IgD-negative memory B cell (primary cell): ENCODE measurements around the gene PWWP2B. TPM values are rescaled to one million over a fixed set of nuclear protein-coding genes. Genes with fewer than 3 reads are reported as not detected.
A peak's percentile ranks its signal among the peaks of the same experiment; 100 is the strongest.
"Not testable (repeated sequence)": the region's sequence is repeated elsewhere in the genome, so short reads cannot be mapped to it uniquely, and the experiment has no call there.

Experiments
- H3K27ac Mint-ChIP-seq, 3 donors: one replicate each; pipeline ENCODE4 v1.8.0; 2020 to 2022; ENCODE audit warnings: mild to moderate bottlenecking in 3 of 3, mixed read lengths in 3 of 3, moderate library complexity in 1 of 3
- H3K27me3 Mint-ChIP-seq: one replicate; pipeline ENCODE4 v1.8.0; 2021; ENCODE audit warnings: mixed read lengths
- H3K36me3 Mint-ChIP-seq: one replicate; pipeline ENCODE4 v1.8.0; 2020; ENCODE audit warnings: mild to moderate bottlenecking, mixed read lengths
- H3K4me1 Mint-ChIP-seq, 3 donors: one replicate each; pipeline ENCODE4 v1.8.0; 2020 to 2022; ENCODE audit warnings: mixed read lengths in 3 of 3, mild to moderate bottlenecking in 1 of 3
- H3K4me3 Mint-ChIP-seq, 4 donors: one replicate each; pipeline ENCODE4 v1.8.0; 2020 to 2022; ENCODE audit warnings: mild to moderate bottlenecking in 4 of 4, mixed read lengths in 4 of 4, moderate library complexity in 3 of 4
- H3K9me3 Mint-ChIP-seq, 3 donors: one replicate each; pipeline ENCODE4 v1.8.0; 2020 to 2021; ENCODE audit warnings: mixed read lengths in 3 of 3, mild to moderate bottlenecking in 1 of 3
- polyA plus RNA-seq: library from polyadenylated mRNA; unstranded; fragments of 300-500 nt; fragmentation: Illumina TruSeq; gene quantifications from one replicate; pipeline ENCODE4 v1.2.3, GENCODE V29; 2021

PWWP2B gene
- polyA plus RNA-seq, 1 donor from 2014 or later, result 9.0 TPM

DNA sequence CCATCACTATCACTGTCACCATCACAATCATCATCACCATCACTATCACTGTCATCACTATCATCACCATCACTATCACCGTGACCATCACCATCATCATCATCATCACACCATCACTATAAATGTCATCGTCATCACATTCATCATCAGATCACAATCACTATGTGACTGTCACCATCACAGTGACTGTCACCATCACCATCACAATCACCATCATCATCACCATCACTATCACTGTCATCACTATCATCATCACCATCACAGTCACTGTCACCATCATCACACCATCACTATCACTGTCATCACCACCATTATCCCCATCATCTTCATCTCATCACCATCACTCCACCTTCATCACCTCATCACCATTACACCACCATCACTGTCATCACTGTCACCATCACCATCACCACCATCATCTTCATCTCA lies 31.0 kb downstream of the PWWP2B start:
- H3K9me3 Mint-ChIP-seq, result no peaks in the 10 kb centered on the region
- no peak overlapping the region for H3K4me3 Mint-ChIP-seq

DNA sequence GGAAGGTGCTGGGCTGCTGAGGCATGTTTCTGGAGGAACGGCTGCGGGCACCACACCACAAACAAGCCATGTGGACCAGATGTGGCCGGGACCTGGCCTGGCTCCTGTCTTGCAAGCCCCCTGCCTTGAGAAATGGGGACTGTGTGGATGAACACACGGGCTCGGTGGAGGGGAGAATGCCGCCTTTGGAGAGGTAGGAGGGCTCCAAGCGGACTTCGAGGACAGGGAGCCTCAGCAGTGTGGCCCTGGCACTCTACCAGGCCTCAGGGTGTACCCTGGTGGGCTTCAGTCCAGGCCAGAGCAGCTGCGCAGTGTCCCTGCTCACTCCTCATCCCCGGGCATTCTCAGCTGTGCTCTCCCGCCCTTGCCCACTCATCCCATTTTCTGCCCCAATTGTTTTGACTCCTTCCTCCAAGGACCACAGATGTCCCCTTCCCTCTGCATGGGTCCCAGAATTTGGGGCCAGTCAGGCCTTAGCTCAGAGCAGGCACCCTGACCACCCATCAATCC lies 31.5 kb downstream of the PWWP2B start:
- Mint-ChIP-seq H3K27me3 (no peaks in the 10 kb centered on the region), H3K36me3 (no peaks in the 10 kb centered on the region), H3K27ac (no peak overlapping the region), H3K4me1 (peaks cover 0 to 9% (median 1%) of the 10 kb centered on the region in 3 donors), H3K9me3 (no peaks in the 10 kb centered on the region), H3K4me3 (no peak overlapping the region)

More for the DNA sequence above, 31.0 kb downstream of the PWWP2B start:
- H3K27ac Mint-ChIP-seq, result no peak overlapping the region
- no peaks in the 10 kb centered on the region for H3K27me3 Mint-ChIP-seq
- peaks cover 5 to 15% (median 6%) of the 10 kb centered on the region in 3 donors for H3K4me1 Mint-ChIP-seq
- H3K36me3 Mint-ChIP-seq, result no peaks in the 10 kb centered on the region

GRCh38 chr10:132429281-132430230 lies 32.6 kb downstream of the PWWP2B start:
- Mint-ChIP-seq H3K4me3 (peak overlapping the region in 2 of 4 donors; percentile 13 to 56), H3K9me3 (no peaks in the 10 kb centered on the region), H3K27ac (peak overlapping the region in 1 of 3 donors; percentile 18), H3K4me1 (peaks cover 0 to 10% (median 0%) of the 10 kb centered on the region in 3 donors), H3K27me3 (no peaks in the 10 kb centered on the region), H3K36me3 (no peaks in the 10 kb centered on the region)

- H3K4me1 Mint-ChIP-seq, result peaks cover 0 to 10% (median 0%) of the 10 kb centered on the region in 3 donors
- no peaks in the 10 kb centered on the region for H3K9me3 Mint-ChIP-seq
- H3K27me3 Mint-ChIP-seq, result no peaks in the 10 kb centered on the region
- H3K27ac Mint-ChIP-seq, result peak overlapping the region in 1 of 3 donors; percentile 18
- H3K4me3 Mint-ChIP-seq, result peak overlapping the region in 1 of 4 donors; percentile 13
- no peaks in the 10 kb centered on the region for H3K36me3 Mint-ChIP-seq
Observed at GRCh38 chr10:132430231-132430743, 33.3 kb downstream of the PWWP2B start.

- no peaks in the 10 kb centered on the region for H3K27me3 Mint-ChIP-seq
- H3K4me1 Mint-ChIP-seq, result peaks cover 0 to 10% (median 0%) of the 10 kb centered on the region in 3 donors
- no peak overlapping the region for H3K27ac Mint-ChIP-seq
- H3K4me3 Mint-ChIP-seq, result no peak overlapping the region
- H3K9me3 Mint-ChIP-seq, result no peaks in the 10 kb centered on the region
- H3K36me3 Mint-ChIP-seq, result no peaks in the 10 kb centered on the region
Observed at GRCh38 chr10:132430861-132431271, 33.9 kb downstream of the PWWP2B start.

- H3K4me3 Mint-ChIP-seq, result no peak overlapping the region
- H3K27ac Mint-ChIP-seq, result peak overlapping the region in 1 of 3 donors; percentile 40
- H3K27me3 Mint-ChIP-seq, result no peaks in the 10 kb centered on the region
- H3K36me3 Mint-ChIP-seq, result no peaks in the 10 kb centered on the region
- H3K9me3 Mint-ChIP-seq, result no peaks in the 10 kb centered on the region
- H3K4me1 Mint-ChIP-seq, result peaks cover 0 to 10% (median 0%) of the 10 kb centered on the region in 3 donors
Observed at GRCh38 chr10:132431537-132432175, 34.7 kb downstream of the PWWP2B start.

DNA sequence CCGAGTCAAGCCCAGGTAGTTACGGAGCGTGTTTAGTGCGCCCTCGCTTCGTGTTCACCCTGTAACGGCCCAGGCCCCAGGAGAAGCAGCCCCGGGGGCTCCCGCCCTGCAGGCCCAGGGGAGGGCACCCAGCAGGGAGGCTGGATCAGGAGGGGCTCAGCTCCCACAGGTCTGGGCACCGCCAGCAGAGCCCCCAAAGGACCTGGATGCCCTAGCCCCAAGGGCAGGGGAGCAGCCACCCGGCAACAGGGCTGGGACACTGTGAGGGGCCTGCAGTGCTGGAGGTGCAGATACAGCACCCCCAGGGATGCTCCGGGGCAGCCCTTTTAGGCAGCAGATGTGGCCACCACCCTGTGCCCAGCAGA lies 35.2 kb downstream of the PWWP2B start:
- H3K9me3 Mint-ChIP-seq, result no peaks in the 10 kb centered on the region
- H3K27me3 Mint-ChIP-seq, result no peaks in the 10 kb centered on the region
- H3K4me3 Mint-ChIP-seq, result no peak overlapping the region
- H3K36me3 Mint-ChIP-seq, result no peaks in the 10 kb centered on the region
- peaks cover 0 to 10% (median 0%) of the 10 kb centered on the region in 3 donors for H3K4me1 Mint-ChIP-seq
- H3K27ac Mint-ChIP-seq, result no peak overlapping the region

DNA sequence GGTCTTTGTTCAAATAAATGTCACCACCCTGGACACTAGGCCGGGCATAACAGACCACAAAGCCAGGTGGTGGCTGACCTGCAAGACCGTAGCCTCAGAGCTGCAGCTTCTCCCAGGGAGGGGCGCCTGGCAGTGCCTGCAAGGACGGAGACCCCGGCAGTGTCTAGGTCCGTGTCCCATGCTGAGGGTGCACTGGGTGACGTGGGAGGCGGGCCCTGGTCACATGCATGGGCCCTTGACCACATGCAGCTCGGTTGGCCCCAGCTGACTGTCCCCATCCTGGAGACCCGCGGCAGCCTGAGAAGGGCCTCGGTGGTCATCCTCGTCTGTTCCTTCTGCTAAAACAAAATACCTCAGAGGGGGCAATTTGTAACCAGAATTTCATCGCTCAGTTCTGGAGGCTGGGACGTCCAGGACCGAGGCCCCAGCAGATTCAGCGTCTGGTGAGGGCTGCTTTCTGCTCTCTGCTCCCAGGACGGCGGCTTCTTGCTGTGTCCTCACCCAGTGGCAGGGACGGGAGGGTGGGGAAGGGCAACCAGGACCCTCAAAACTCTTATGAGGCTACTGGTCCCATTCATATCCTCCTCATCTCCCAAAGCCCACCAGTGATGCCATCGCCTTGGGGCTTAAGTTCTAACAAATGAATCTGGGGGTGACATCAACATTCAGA lies 36.8 kb downstream of the PWWP2B start:
- Mint-ChIP-seq H3K4me1 (peaks cover 0 to 10% (median 8%) of the 10 kb centered on the region in 3 donors), H3K4me3 (no peak overlapping the region), H3K27me3 (no peaks in the 10 kb centered on the region), H3K27ac (no peak overlapping the region), H3K36me3 (no peaks in the 10 kb centered on the region), H3K9me3 (no peaks in the 10 kb centered on the region)

GRCh38 chr10:132434405-132435005 lies 37.5 kb downstream of the PWWP2B start:
- Mint-ChIP-seq H3K4me3 (peak overlapping the region in 3 of 4 donors; percentile 55 to 93 (median 80)), H3K27ac (no peak overlapping the region), H3K36me3 (no peaks in the 10 kb centered on the region), H3K4me1 (peaks cover 0 to 10% (median 8%) of the 10 kb centered on the region in 3 donors), H3K27me3 (no peaks in the 10 kb centered on the region), H3K9me3 (no peaks in the 10 kb centered on the region)

- H3K27me3 Mint-ChIP-seq, H3K4me1 Mint-ChIP-seq, H3K9me3 Mint-ChIP-seq, H3K4me3 Mint-ChIP-seq, H3K36me3 Mint-ChIP-seq: not testable (repeated sequence)
- H3K27ac Mint-ChIP-seq, result peak overlapping the region in 1 of 3 donors; percentile 71
Observed at GRCh38 chr10:132435320-132435719, 38.3 kb downstream of the PWWP2B start.

DNA sequence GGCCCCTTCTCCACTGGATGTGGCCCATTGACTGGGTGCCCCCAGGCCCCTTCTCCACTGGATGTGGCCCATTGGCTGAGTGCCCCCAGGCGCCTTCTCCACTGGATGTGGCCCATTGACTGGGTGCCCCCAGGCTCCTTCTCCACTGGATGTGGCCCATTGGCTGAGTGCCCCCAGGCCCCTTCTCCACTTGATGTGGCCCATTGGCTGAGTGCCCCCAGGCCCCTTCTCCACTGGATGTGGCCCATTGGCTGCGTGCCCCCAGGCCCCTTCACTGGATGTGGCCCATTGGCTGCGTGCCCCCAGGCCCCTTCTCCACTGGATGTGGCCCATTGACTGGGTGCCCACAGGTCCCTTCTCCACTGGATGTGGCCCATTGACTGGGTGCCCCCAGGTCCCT lies 39.1 kb downstream of the PWWP2B start:
- H3K4me1 Mint-ChIP-seq, H3K9me3 Mint-ChIP-seq, H3K4me3 Mint-ChIP-seq, H3K27me3 Mint-ChIP-seq, H3K27ac Mint-ChIP-seq, H3K36me3 Mint-ChIP-seq: not testable (repeated sequence)

DNA sequence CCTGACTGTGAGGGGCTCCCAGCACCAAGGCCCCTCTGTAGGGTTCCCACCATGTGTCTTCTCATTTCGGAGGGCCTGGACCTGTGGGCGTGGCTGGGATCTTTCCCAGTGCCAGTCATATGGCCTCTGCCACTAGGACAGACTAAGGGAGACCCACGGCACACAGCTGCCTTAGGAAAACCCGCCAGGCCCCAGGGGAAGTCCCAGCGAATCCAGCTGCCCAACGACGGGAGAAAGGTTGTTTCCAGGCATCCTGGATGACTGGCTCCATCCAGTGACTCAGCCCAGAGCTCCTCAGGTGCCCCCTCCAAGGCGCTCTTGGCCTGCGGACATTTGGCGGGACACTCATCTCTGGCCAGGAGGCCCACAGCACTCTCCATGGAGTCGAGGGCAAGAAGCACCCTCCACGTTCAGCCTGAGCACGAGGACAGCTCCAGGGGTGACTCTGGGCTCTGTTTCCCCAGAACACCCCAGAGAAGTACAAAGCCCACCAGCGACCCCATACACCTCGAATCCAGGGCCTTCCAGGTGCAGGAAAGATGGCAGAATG lies 39.9 kb downstream of the PWWP2B start:
- Mint-ChIP-seq H3K9me3 (no peaks in the 10 kb centered on the region), H3K27ac (peak overlapping the region in 1 of 3 donors; percentile 71), H3K27me3 (no peaks in the 10 kb centered on the region), H3K36me3 (no peaks in the 10 kb centered on the region), H3K4me1 (peaks cover 1 to 8% (median 7%) of the 10 kb centered on the region in 3 donors), H3K4me3 (no peak overlapping the region)

DNA sequence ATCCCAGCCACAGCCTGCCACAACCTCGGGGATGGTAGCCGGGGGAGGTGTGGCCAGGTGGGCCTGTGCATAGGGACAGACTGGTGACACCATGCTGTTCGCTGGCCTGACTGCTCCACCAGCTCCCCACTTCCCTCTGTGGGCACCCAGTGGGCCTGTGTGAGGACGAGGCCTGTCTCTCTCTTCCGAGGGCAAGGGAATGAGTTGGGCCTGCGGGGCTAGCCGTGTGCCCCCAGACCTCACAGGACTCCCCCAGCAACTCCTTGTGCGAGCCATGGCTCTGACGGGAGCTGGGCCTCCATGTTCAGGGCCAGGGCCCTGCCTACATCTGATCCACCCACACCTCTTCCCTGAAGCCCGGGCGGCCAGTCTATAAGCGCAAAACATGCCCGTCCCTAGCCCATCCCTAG lies 40.5 kb downstream of the PWWP2B start:
- peaks cover 4 to 9% (median 8%) of the 10 kb centered on the region in 3 donors for H3K4me1 Mint-ChIP-seq

More for the DNA sequence above, 40.5 kb downstream of the PWWP2B start:
- peak overlapping the region in 1 of 3 donors; percentile 71 for H3K27ac Mint-ChIP-seq
- no peak overlapping the region for H3K4me3 Mint-ChIP-seq
- no peaks in the 10 kb centered on the region for H3K27me3 Mint-ChIP-seq
- H3K36me3 Mint-ChIP-seq, result no peaks in the 10 kb centered on the region
- no peaks in the 10 kb centered on the region for H3K9me3 Mint-ChIP-seq
